Measurements from ENCODE around the gene NARS2.

Gene NARS2

DNA sequence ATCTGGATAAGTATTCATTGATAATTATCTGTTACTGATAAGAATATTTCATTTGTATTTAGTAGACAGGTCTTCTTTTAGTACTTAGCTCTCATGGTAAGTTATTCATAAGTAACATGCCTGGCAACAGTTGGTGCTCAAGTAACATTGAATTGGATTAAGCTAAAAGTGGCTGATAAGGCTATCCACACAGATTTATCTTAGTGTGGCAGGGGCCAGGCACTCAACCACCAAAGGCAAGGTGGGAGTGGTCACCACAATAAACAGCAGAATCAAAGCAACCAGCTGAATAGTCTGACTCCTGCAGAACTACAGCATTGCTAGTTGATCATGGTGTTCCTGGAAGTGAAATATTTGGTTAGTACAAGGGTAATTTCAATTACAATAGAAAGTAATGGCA lies 33.0 kb upstream of the NARS2 start:
- Histone ChIP-seq H3K4me3 (ENCODE audit: low read length) (no peak overlapping the region), H3K79me2 (ENCODE audit: control insufficient read depth, low read length) (no peaks in the 10 kb centered on the region), H3F3A (ENCODE audit: control insufficient read depth, insufficient read depth) (no peaks in the 10 kb centered on the region), H4K20me1 (ENCODE audit: control insufficient read depth, insufficient read depth, low read depth, low read length) (no peaks in the 10 kb centered on the region), H3K9me2 (replicated peaks; ENCODE audit: control insufficient read depth, low read length) (no peaks in the 10 kb centered on the region), H3K4me1 (ENCODE audit: control insufficient read depth, low read length) (no peaks in the 10 kb centered on the region), H3K4me2 (ENCODE audit: low read length) (no peak overlapping the region), H3K27ac (ENCODE audit: low read depth, low read length) (no peak overlapping the region), H3K9me3 (ENCODE audit: control insufficient read depth, insufficient read depth, low read length) (no peaks in the 10 kb centered on the region), H3K36me3 (ENCODE audit: control insufficient read depth, low read length) (no peaks in the 10 kb centered on the region), H3K27me3 (ENCODE audit: control insufficient read depth, low read length) (no peaks in the 10 kb centered on the region; the same call in 1 of the 2 replicates)
- no peak for TF ChIP-seq EZH2phosphoT487 (IDR thresholded peaks at IDR 0.05; ENCODE audit: borderline replicate concordance, low read length)
- TF ChIP-seq, protein P1, sequence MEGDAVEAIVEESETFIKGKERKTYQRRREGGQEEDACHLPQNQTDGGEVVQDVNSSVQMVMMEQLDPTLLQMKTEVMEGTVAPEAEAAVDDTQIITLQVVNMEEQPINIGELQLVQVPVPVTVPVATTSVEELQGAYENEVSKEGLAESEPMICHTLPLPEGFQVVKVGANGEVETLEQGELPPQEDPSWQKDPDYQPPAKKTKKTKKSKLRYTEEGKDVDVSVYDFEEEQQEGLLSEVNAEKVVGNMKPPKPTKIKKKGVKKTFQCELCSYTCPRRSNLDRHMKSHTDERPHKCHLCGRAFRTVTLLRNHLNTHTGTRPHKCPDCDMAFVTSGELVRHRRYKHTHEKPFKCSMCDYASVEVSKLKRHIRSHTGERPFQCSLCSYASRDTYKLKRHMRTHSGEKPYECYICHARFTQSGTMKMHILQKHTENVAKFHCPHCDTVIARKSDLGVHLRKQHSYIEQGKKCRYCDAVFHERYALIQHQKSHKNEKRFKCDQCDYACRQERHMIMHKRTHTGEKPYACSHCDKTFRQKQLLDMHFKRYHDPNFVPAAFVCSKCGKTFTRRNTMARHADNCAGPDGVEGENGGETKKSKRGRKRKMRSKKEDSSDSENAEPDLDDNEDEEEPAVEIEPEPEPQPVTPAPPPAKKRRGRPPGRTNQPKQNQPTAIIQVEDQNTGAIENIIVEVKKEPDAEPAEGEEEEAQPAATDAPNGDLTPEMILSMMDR (IDR thresholded peaks at IDR 0.05; ENCODE audit: low read depth, low read length, poor library complexity, severe bottlenecking) = no peak

DNA sequence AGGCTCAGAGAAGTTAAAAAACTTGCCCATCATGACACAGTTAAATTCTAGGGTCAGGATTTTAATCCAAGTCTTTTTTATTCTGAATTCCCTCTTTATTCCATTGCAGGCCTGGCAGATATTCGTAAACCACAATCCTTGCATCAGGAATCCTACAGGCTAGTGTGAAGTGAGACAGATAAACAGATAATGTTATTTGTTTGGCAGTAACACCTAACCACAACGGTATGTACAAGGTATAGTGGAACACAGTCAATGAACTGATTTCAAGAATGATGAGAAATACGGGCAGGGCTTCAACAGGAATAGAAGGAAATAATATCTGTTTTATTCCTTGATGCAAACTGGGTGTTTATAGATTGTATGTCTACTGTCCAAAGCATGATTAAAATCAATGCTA lies 32.0 kb upstream of the NARS2 start:
- Histone ChIP-seq H3K27ac (ENCODE audit: low read depth, low read length) (no peak overlapping the region), H3K4me3 (ENCODE audit: low read length) (no peak overlapping the region), H3F3A (ENCODE audit: control insufficient read depth, insufficient read depth) (no peaks in the 10 kb centered on the region), H3K79me2 (ENCODE audit: control insufficient read depth, low read length) (no peaks in the 10 kb centered on the region), H3K4me2 (ENCODE audit: low read length) (no peak overlapping the region), H3K36me3 (ENCODE audit: control insufficient read depth, low read length) (no peaks in the 10 kb centered on the region), H3K4me1 (ENCODE audit: control insufficient read depth, low read length) (no peaks in the 10 kb centered on the region), H3K9me2 (replicated peaks; ENCODE audit: control insufficient read depth, low read length) (no peaks in the 10 kb centered on the region), H3K27me3 (ENCODE audit: control insufficient read depth, low read length) (no peaks in the 10 kb centered on the region; the same call in 1 of the 2 replicates), H3K9me3 (ENCODE audit: control insufficient read depth, insufficient read depth, low read length) (no peaks in the 10 kb centered on the region), H4K20me1 (ENCODE audit: control insufficient read depth, insufficient read depth, low read depth, low read length) (no peaks in the 10 kb centered on the region)
- TF ChIP-seq, protein P1 (IDR thresholded peaks at IDR 0.05; ENCODE audit: low read depth, low read length, poor library complexity, severe bottlenecking) = no peak
- TF ChIP-seq EZH2phosphoT487 (IDR thresholded peaks at IDR 0.05; ENCODE audit: borderline replicate concordance, low read length) = no peak

DNA sequence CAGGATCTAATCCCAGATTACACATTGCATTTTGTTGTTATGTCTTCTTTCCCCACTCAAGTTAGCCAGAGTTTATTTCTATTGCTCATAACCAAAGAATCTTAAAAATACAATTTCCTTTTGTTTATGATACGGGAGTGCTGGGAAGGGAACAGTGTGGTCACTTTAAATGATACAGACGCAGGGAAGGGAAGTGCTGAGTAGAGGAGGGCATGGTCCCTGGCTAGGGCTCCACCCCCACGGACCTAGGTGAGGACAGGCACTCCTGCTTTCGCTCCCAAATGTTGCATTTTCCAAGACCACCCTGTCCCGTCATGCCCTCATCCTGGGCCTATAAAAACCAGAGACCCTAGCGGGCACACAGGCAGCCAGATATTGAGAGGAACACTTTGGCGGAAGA lies 30.6 kb upstream of the NARS2 start:
- Histone ChIP-seq H3K36me3 (ENCODE audit: control insufficient read depth, low read length) (no peaks in the 10 kb centered on the region), H3K4me2 (ENCODE audit: low read length) (no peak overlapping the region), H3K4me1 (ENCODE audit: control insufficient read depth, low read length) (no peaks in the 10 kb centered on the region), H3K9me2 (replicated peaks; ENCODE audit: control insufficient read depth, low read length) (no peaks in the 10 kb centered on the region), H3K4me3 (ENCODE audit: low read length) (no peak overlapping the region), H3K9me3 (ENCODE audit: control insufficient read depth, insufficient read depth, low read length) (no peaks in the 10 kb centered on the region), H3K27ac (ENCODE audit: low read depth, low read length) (no peak overlapping the region), H3K27me3 (ENCODE audit: control insufficient read depth, low read length) (no peaks in the 10 kb centered on the region; the same call in 1 of the 2 replicates), H3F3A (ENCODE audit: control insufficient read depth, insufficient read depth) (no peaks in the 10 kb centered on the region), H4K20me1 (ENCODE audit: control insufficient read depth, insufficient read depth, low read depth, low read length) (no peaks in the 10 kb centered on the region), H3K79me2 (ENCODE audit: control insufficient read depth, low read length) (no peaks in the 10 kb centered on the region)
- TF ChIP-seq, protein P1 (IDR thresholded peaks at IDR 0.05; ENCODE audit: low read depth, low read length, poor library complexity, severe bottlenecking) = no peak
- no peak for TF ChIP-seq EZH2phosphoT487 (IDR thresholded peaks at IDR 0.05; ENCODE audit: borderline replicate concordance, low read length)
